ENCODE data around the gene THSD7A. TPM values are rescaled to one million over a fixed set of nuclear protein-coding genes. Genes with fewer than 3 reads are reported as not detected.
A peak's percentile ranks its signal among the peaks of the same experiment; 100 is the strongest.

THSD7A gene
- total RNA-seq, 3 donors from 2014 or later, result 4.0 to 6.9 (median 4.4) TPM

DNA sequence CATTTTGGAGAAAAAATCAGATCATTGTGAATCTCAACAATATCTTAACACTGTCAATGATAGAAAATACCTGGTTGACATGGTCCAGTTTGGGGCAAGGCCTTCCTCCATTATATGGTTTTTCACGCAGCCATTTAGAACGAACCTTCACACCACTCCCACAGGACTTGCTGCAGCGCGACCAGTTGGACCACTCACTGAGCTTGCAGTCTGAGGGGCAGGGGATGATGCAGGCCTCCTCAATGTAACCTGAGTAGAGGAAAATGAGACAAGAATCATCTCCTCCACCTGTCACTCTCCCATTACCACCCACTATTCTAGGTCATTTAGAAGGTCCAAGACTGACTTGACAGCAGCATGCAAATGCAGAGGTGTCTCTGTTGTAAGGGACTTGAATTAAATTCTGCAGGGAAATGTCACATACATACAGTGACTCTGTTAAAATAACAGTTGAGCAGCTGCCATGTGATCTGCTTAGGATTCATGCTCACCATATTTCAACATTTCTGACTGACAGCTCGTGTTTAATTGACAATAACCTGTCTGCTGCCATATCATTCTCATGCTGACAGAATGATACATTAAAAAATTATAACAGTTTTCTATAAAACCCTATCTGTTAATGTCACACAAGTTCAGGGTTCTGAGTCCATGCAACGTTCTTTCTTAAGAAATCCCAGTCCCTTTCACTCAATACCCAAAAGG lies 403.0 kb downstream of the THSD7A start:
- TF ChIP-seq POLR2AphosphoS5 (IDR thresholded peaks at IDR 0.05) (no peak), CTCF (IDR thresholded peaks at IDR 0.05) (no peak), POLR2A (IDR thresholded peaks at IDR 0.05) (no peak)

GRCh38 chr7:11427686-11428273 lies 404.2 kb downstream of the THSD7A start:
- Histone ChIP-seq H3K4me1 (no peaks in the 10 kb centered on the region), H3K27me3 (no peaks in the 10 kb centered on the region), H3K27ac (no peak overlapping the region), H3K4me3 (no peak overlapping the region), H3K9me3 (no peaks in the 10 kb centered on the region), H3K36me3 (no peaks in the 10 kb centered on the region)
- DNase-seq (ENCODE audit: low spot score in 2 of 2), result no peak
- intact Hi-C loops (cut with DNase I; ENCODE audit: low total_unique reads), result loop anchor here (1.0 kb wide), 1 partner anchor 10 kb away; no protein-coding TSS in a partner anchor
- TF ChIP-seq POLR2A (IDR thresholded peaks at IDR 0.05), result no peak
- TF ChIP-seq CTCF (IDR thresholded peaks at IDR 0.05), result peak; percentile 46 to 67 (median 56)

More for the DNA sequence above, 403.0 kb downstream of the THSD7A start:
- Histone ChIP-seq H3K9me3 (no peaks in the 10 kb centered on the region), H3K36me3 (no peaks in the 10 kb centered on the region), H3K27me3 (no peaks in the 10 kb centered on the region), H3K4me1 (no peaks in the 10 kb centered on the region), H3K27ac (no peak overlapping the region), H3K4me3 (no peak overlapping the region)
- no peak for DNase-seq (ENCODE audit: low spot score in 2 of 2)
- intact Hi-C loops (cut with DNase I; ENCODE audit: low total_unique reads), result no loop called here

DNA sequence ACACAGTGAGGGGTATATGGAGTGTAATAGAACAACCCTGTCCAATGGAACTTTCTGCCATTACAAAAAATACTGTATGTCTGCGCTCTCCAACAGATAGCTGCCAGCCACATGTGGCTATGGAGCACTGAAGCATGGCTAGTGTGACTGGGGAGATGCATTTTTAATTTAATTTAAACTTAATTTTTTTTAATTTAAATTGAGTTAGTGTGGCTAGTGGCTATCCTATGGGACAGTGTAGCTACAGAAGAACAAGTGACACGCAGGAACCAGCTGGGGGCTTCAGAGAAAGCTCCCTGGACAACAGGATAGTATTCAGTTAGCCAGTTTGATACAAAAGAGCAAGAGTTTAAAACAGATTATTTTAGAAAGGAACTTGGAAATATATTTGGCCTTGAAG lies 408.0 kb downstream of the THSD7A start:
- no peak for TF ChIP-seq CTCF (IDR thresholded peaks at IDR 0.05)
- no peak for TF ChIP-seq POLR2A (IDR thresholded peaks at IDR 0.05)
- TF ChIP-seq POLR2AphosphoS5 (IDR thresholded peaks at IDR 0.05), result no peak
- no peaks in the 10 kb centered on the region for H3K27me3 ChIP-seq
- H3K27ac ChIP-seq, result no peak overlapping the region
- intact Hi-C loops (cut with DNase I; ENCODE audit: low total_unique reads), result no loop called here
- no peaks in the 10 kb centered on the region for H3K36me3 ChIP-seq
- peaks cover 0 to 8% of the 10 kb centered on the region in 2 donors for H3K9me3 ChIP-seq
- no peaks in the 10 kb centered on the region for H3K4me1 ChIP-seq
- no peak overlapping the region for H3K4me3 ChIP-seq
- no peak for DNase-seq (ENCODE audit: low spot score in 2 of 2)

- Histone ChIP-seq H3K27ac (no peak overlapping the region), H3K27me3 (no peaks in the 10 kb centered on the region), H3K36me3 (no peaks in the 10 kb centered on the region), H3K9me3 (peaks cover 0 to 8% of the 10 kb centered on the region in 2 donors), H3K4me1 (no peaks in the 10 kb centered on the region), H3K4me3 (no peak overlapping the region)
- intact Hi-C loops (cut with DNase I; ENCODE audit: low total_unique reads), result no loop called here
- DNase-seq (ENCODE audit: low spot score in 2 of 2), result no peak
- no peak for TF ChIP-seq CTCF (IDR thresholded peaks at IDR 0.05)
- TF ChIP-seq POLR2A (IDR thresholded peaks at IDR 0.05), result no peak
- TF ChIP-seq POLR2AphosphoS5 (IDR thresholded peaks at IDR 0.05), result no peak
Measured at GRCh38 chr7:11420049-11420448, 411.9 kb downstream of the THSD7A start.

All from breast epithelium (tissue), 4 donors.